ENCODE measurements around the gene CCDC137.

The CCDC137 gene

DNA sequence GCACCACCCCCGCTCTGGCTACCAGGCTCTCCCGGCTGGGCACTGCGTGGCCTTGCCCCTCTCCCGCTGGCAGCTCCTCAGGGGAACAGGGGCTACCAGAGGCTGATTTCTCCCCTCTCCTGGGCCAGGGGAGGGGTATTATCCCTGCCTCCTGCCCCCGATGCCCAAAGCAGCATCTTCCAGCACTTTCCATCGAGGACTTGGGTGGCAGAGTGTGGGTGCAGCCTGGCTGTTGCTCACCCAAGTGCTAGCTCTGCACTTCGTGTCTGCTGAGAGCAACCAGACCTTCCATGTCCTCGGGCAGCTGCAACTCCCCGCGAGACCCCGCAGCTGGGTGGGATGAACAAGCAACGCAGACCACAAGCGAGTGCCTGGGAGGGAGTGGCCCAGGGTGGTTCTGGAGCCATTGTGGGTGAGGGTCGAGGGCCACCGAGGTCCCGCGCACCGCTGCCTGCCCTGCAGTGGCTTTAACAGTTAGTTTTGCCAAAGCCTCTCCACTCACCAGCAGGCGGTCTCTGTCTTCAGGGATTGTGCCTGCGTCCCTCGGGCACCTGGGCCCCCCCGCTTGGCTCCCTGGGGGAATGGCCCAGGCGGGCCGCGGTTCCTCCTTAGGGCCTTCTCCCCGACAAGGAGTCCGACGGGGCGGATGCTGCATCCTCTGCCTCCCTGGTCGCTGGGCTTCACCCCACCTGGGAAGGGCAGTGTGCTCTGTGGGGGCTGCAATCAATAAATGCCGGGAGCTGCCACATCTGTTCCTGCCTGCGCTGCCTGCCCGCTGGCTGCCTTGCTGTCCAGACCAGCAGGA, 53.9 kb downstream of the CCDC137 start:
- H3K27ac ChIP-seq = no peak overlapping the region
- H3K27me3 ChIP-seq = peaks cover 23% of the 10 kb centered on the region
- no peak overlapping the region for H3K4me3 ChIP-seq (ENCODE audit: low read depth in 1 of 2, low read length in 1 of 2)
- no peak for TF ChIP-seq CTCF (IDR thresholded peaks at IDR 0.05)
- H3K9me3 ChIP-seq = no peaks in the 10 kb centered on the region
- H3K4me1 ChIP-seq (ENCODE audit: control insufficient read depth in 1 of 2, insufficient read depth in 1 of 2, low read depth in 1 of 2, low read length in 1 of 2) = no peaks in the 10 kb centered on the region
- H3K36me3 ChIP-seq = peaks cover 8% of the 10 kb centered on the region

DNA sequence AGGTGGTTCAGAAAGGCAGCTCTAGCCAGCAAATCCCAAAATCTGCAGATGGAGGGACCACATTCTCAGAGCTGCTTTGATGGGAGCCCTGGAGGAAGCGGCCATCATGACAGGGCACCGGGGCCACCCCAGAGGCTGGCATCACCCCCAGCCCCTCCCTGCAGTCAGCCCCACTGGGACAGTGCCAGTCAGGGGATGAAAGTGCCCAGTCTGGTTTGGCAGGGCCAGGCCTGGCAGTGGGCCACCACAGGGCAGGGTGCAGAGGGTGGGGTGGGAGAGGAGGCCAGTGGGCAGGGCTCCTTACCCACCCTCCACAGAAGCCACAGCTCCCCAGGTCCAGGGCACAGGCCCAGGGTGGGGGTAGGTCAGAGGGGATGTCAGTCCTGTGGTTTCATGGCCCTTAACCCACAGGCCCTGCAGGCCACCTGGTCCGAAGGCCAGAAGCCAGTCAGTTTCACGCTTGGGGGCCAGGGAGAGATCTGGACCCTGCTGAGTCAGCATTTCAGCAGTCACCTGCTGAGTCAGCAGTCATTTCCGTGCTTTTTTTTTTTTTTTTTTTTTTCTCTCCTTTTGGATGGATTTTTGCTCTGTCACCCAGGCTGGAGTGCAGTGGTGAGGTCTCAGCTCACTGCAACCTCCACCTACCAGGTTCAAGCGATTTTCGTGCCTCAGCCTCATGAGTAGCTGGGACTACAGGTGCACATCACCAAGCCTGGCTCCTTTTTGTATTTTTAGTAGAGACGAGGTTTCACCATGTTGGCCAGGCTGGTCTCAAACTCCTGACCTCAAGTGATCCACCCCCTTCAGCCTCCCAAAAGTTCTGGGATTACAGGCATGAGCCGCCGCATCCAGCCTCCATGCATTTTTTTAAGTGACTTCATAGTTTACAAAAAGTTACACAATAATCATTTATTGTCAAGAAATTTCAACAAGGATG, 55.9 kb downstream of the CCDC137 start:
- H3K27ac ChIP-seq = no peak overlapping the region
- H3K36me3 ChIP-seq = peaks cover 8% of the 10 kb centered on the region
- H3K9me3 ChIP-seq = no peaks in the 10 kb centered on the region
- no peak overlapping the region for H3K4me3 ChIP-seq (ENCODE audit: low read depth in 1 of 2, low read length in 1 of 2)
- H3K27me3 ChIP-seq = peaks cover 23% of the 10 kb centered on the region
- no peak for TF ChIP-seq CTCF (IDR thresholded peaks at IDR 0.05)
- no peaks in the 10 kb centered on the region for H3K4me1 ChIP-seq (ENCODE audit: control insufficient read depth in 1 of 2, insufficient read depth in 1 of 2, low read depth in 1 of 2, low read length in 1 of 2)
